GM18909 (cell line): ENCODE results near the gene B4GALNT3.
"Not testable (repeated sequence)": the region's sequence is repeated elsewhere in the genome, so short reads cannot be mapped to it uniquely, and the experiment has no call there.

Experiments used
- ATAC-seq: cut with Tn5 transposase; IDR thresholded peaks from one replicate; pipeline ENCODE4 v1.9.1; 2021; ENCODE audit warnings: mild to moderate bottlenecking; ENCODE audit not compliant: unreplicated experiment, poor library complexity

The B4GALNT3 gene

DNA sequence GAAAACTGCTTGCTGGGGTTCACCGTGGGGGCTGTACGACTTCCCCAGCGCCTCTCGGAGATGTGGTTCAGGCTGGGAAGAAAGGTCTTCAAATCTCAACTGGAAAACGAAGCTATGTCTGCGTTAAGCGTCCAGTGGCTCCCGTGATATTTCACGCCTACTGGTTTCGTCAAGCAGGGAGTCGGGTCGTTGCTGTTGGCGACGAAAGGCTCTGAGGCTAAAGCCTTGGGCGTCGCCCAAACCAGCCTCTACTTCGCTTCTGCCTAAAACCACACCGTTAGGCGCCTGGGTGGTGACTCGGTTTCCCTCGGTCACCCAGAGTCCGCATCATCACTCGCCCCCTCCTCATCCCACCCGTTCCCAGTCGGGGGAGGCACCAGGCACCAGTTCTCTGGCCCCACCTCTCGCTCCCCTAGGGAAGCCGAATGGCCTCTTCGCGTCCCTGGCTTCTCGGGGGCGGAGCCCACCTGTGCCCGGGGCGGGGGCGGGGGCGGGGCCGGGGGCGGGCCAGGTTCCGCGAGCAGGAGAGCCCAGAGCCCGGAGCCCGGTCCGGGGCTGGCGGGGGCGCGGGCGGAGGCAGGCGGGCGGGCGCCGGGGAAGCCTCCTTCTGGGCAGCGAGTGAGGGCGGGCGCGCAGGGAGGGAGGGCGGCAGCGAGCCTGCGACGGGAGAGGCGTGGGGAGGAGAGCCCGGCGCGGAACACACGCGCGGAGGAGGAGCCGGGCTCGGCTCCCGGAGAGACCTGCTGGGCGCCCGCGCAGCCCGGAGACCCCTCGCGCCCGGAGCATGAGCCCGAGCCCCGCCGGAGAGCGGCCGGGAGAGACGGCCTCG lies at the start of gene B4GALNT3:
Gene B4GALNT3, plus strand, starts transcription at position 510 of the 829 bp plus-strand sequence. CDS start 438 bp downstream, outside the sequence.
- ATAC-seq = no peak

DNA sequence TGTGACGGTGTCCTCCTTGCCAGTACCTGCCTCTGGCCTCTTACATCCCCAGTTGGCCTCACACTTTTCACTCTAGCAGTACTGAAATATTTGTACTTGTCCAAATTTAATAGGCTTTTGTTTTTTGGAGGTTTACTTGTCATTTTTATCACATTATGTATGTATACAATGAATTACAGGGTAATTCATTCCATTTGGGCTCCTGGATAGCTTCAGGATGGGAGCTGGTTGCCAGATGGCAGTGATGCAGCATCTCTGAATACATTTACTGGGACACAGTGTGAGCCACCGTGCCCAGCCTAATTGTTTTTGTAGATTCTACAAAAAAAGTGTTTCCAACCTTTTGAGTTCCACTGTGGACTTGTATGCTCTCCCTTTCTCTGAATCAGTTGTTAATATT lies 44.9 kb upstream of the B4GALNT3 start:
- no peak for ATAC-seq

DNA sequence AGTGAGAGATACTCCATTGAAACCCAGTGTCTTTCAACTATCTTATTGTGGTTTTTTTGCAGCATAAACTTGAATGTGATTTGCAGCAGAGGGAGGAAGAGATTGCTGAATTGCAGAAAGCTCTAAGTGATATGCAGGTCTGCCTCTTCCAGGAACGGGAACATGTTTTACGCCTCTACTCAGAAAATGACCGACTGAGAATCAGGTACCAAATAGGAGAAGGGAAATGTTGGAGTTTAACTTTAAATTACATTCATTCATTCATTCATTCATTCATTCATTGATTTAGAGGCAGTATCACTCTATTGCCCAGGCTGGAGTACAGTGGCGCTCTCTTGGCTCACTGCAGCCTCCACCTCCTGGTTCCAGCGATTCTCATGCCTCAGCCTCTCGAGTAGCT lies 41.3 kb upstream of the B4GALNT3 start:
- ATAC-seq = no peak

DNA sequence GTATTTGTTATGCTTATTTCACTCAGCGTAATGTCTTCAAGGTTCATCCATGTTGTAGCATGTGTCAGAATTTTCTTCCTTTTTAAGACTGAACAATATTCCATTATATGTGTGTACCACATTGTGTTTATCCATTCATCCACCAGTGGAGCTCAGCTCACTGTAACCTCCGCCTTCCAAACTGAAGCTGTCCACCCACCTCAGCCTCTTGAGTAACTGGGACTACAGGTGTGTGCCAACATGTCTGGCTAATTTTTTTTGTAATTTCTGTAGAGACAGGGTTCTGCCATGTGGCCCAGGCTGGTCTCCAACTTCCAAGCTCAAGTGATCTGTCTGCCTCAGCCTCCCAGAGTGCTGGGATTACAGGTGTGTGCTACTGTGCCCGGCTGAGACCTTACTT lies 37.2 kb upstream of the B4GALNT3 start:
- no peak for ATAC-seq

DNA sequence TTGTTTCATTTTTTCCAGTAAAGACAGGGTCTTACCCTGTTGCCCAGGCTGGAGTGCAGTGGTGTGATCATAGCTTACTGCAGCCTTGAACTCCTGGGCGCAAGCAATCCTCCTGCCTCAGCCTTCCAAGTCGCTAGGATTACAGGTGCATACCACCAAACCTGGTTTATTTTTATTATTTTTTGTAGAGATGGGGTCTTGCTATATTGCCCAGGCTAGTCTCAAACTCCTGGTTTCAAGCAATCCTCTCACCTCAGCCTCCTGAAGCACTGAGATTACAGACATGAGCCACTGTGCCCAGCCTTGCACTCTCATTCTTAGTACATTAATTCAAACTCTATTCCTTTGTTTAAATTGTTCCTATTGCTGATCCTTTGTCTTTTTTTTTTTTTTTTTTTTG lies 24.0 kb upstream of the B4GALNT3 start:
- not testable (repeated sequence) for ATAC-seq

DNA sequence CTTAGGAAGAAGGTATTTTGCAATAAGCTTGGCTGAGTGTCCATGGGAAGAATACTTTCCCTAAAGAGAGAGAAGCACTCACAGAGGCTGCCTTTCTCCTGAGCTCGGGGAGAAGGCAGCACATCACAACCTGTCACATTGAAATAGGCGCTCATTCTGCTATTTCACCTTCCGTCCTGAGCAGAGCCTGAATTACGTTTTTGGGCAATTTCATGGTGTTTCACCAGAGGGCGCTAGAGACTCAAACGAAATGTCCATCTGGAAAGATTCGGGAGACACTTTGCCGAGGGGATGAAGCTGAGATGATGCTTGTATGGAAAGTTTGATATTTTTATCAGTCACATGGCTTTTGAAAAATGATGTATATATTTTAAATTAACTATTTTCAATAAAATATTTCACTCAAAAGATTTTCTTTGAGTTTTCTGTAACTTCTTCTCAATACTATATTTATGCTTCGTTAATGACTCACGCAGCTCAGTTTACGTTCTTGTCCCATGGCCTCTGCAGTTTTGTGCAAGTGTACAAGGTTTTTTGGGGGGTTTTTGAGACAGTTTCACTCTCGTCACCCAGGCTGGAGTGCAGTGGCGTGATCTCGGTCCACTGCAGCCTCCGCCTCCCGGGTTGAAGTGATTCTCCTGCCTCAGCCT lies 17.4 kb upstream of the B4GALNT3 start:
- no peak for ATAC-seq

DNA sequence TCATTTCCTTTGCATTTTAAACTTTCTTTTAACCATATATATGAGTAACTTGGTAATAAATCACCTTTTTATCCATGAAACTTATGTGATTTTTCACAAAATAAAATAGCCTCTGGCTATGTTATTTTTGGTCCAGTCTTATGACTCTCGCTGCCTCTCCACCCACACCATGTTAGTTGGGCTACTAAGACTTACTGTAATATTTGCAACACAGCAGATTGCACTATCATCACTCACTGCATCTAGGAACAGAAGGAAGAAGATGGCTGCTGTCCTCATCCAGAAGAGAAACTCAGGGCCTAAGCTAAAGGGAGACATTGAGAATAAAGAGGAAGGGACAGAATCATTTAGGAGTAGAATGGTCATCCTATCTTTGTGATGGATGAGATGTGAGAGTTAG lies 12.6 kb upstream of the B4GALNT3 start:
- no peak for ATAC-seq

DNA sequence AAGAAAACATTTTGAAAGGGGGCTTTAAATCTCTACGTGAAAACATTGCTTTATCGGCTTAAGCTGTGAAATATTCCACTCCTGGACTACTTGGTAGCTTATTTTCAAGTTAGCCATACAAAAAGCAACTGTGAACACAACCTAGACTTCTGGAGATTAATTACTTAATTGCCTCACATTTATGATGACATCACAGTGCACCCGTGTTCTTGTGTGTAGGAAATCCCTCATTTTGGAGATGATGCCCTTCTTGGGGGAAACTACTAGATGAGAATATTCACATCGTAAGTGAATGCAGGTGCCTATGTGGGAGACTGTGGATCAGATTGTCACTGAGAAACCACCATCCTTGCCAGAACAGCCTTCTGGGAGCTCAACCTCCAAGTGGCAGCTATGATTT lies 10.5 kb upstream of the B4GALNT3 start:
- no peak for ATAC-seq

DNA sequence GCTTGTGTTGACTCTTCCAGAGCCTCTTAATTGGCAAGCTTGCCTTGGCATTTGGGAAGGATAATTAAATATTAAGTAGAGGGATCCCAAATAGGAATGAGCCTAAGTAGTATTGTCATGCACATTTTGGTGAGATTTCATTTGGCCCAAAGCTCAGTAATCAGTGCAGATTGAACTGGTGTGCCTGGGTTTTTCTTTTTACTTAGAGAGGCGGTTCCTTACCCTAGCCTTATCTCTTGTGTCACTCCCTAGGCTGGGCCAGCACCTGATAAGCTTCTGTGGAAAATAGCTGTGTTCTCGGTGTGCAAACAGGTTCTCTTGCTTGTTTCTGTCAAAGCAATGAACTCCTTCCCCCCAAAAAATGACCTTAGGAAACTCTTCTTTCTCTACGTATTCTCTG lies 9.3 kb upstream of the B4GALNT3 start:
- ATAC-seq = no peak

DNA sequence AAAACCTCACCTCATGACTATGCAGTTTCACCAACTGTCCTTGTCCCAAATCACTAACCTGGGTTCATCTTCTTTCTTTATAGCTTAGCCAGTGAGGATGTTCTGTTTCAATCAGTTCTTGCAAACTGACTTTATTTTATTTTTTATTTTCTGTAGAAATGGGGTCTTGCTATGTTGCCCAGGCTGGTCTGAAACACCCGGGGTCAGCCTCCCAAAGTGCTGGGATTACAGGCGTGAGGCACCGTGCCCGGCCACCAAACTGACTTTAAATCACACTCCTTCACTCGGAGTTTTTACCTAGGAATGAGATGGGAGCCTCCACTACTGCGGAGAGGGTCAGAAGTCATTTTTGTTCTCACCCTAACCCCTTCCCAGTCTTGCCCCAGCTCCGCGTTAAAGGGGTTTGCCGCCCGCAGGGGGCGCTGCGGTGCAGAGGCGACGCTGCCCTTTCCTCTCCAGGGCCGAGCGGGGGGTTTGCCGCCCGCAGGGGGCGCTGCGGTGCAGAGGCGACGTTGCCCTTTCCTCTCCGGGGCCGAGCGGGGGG lies 7.0 kb upstream of the B4GALNT3 start:
- ATAC-seq = no peak

DNA sequence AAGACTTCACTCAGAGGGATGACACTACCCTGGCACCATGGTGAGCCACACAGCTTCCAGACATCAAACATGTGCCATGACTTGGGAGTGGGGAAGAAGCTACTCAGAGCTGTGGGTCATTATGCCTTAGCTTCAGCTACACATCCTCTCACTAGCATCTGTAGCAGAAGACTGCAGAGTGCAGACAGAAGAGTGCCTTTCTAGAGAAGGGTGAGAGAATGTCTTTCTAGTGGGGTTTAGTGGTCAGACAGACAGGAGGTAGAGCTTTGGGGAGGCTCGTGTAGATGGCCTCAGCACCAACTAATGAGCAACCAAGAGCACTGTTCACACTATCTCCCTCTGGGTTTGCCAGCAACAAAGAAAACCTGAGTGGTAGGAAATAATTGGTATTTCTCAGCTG lies 4.9 kb upstream of the B4GALNT3 start:
- ATAC-seq = no peak

DNA sequence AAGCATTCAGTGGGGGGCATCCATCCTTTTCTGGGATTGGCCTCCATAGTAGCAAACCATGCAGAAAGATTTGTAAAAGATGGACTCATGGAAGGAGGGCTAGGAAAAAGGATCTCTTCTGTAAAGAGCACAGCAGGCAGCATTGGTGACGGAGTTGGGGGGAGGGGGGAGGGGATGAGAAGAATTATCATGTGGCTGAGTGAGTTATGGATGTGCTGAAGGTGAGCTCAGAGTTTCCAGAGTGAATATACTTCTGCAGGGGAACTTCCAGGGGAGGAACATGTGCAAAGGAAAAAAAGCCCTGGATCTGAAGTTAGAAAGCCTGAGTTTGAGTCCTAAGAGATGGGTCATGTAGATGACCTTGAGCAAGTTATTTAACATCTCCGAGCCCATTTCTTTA lies 3.9 kb upstream of the B4GALNT3 start:
- no peak for ATAC-seq

DNA sequence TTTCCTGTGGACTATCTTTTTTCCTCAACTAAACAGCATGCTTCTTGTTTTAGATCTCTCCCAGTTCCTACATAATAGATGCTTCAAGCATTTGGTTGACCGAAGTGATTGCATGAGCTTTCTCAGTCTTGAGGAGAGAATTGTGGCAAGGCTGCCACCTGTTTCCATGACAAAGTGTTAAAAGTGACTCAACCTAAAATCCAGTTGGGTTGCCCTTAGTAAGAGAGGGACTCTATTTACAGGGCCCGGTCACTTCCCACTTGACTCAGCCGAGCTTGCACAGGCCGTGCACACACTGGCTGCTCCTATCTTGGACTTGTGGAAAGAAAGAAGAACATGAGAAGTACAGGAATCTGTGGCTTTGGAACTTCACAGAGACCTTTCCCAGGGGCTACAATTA lies 2.1 kb upstream of the B4GALNT3 start:
- ATAC-seq = no peak

DNA sequence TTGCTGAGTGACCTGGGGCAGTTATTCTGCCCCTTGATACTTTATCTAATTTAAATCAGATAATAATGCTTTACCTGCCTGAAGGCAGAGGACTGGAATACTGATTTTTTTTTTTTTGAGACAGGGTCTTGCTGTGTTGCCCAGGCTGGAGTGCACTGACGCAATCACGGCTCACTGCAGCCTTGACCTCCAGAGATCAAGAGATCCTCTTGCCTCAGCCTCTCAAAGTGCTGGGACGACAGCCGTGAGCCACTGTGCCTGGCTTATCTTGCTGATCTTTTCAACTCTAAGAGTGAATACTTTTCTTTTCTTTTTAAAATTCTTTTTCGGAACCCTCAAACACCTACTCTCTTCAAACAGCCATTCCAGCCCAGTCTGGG lies 699 bp upstream of the B4GALNT3 start:
- no peak for ATAC-seq

DNA sequence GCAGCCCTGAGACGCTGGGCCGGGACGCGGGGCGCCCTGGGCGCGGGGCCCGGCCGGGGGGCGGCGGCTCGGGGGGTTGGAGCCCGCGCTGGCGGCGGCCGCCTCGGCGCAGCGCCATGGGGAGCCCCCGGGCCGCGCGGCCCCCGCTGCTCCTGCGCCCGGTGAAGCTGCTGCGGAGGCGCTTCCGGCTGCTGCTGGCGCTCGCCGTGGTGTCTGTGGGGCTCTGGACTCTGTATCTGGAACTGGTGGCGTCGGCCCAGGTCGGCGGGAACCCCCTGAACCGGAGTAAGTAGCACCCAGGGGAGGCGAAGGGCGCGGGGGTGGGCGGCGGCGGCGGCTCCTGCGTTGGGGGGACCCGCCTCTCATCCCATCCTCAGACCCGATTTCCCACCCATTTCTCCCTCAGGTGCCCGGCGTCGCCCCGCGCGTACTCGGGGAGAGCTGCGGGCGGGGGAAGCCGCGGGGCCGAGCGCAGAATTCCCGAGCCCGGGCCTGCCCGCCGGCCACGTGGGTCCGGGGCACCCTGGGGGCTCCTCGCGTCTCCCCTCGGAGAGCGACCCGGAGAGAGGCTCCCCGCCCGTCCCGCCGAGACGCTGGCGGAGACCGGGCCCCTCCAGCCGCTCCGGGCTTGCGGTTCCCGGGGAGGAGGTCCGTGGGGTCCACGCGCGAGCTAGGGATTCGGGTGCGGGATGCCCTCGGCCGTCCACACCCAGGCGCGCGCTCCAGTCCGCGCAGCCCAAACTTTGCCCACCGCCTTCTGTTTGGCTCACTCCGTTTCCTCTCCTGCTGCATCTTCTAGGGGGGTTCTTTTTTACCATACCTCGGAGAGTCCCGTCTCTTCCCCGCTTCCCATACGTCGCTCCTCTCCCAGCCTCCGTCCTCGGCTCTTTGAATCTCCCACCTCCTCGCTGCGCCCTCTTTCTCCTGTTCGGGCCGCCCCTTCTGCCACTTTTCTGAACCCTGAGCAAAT lies 807 bp downstream of the B4GALNT3 start:
- no peak for ATAC-seq

DNA sequence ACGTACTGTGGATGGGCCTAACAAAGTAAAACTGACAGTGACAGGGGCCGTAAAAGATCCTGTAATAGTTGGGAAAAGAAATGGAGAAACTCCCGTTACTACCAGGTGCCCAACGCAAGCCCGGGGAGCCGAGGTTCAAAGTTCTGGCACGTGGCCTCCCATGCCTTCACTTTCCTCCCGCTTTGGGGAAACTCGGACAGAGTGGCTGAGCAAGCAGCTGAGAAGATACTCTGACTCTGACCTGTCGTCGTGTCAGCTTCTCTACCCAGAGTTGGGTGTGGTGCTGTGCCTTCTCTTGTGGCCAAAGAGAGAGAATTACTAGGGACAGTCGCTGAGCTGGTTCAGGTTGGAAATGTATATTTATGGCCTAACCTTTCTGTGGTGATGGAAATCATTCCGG lies 1.7 kb downstream of the B4GALNT3 start:
- no peak for ATAC-seq

DNA sequence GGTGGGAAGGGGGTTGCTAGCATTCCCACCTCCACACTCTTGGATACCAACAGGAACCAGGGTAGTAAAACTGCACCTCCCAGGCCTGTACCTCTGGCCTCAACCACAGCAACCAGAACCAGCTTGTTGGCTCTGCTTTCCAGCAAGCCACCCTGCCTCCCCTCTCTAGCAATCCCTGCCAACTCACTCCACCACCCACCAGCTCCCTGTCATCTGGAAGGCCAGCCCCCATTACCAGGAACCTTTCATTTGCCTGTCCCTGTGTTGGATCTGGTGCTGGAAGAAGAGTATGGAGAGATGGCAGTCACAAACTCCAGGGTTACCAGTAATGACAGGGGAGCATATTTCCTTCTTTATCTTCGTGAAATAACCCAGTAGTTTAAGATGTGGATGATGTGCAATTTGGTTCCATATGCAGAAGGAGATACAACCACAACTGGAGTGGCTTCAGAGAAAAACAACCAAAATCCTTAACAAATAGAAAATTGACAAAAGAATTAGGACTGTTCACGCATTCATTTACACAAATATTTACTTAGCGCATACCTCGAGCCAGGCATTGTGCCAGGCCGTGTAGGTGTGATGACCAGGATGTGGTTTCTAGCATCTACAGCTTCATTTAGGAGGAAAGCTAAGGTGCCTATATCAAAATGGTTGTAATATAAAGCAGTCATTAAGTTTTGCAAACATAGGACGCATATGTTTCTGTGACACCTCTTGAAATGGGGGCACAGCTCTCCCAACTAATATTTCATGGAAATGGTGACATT lies 3.4 kb downstream of the B4GALNT3 start:
- ATAC-seq = no peak

DNA sequence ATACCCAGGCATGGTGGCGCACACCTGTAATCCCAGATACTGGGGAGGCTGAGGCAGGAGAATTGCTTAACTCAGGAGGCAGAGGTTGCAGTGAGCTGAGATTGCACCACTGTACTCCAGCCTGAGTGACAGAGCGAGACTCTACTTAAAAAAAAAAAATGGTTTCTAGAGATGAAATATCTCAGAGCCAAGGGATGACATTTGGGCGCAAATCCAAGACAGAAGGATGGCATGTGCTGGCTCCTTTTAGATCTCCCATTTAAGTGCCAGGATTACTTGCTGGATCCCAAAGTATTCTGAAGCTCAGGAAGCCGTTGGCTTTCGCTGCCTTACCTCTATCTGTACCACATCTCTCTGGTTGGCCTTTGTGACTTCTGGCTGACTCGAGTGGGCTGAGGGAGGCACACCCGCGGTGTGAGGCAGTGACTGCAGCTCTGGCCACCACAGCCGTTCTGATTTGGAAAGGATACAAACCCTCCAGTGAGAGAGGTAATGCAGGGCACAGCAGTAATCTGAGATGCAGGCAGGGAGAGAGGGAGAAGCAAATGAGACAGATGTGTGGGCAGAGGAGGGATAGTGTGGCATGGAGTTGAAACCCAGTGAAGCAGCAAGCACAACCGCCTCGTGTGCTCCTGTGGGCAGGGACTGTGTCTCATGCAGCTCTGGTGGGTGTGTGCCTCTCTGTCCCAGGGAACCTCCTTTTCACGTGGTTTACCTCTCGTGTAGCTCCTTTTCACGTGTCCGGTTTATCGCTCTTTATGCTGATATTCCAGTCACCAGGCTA lies 4.9 kb downstream of the B4GALNT3 start:
- ATAC-seq = no peak

DNA sequence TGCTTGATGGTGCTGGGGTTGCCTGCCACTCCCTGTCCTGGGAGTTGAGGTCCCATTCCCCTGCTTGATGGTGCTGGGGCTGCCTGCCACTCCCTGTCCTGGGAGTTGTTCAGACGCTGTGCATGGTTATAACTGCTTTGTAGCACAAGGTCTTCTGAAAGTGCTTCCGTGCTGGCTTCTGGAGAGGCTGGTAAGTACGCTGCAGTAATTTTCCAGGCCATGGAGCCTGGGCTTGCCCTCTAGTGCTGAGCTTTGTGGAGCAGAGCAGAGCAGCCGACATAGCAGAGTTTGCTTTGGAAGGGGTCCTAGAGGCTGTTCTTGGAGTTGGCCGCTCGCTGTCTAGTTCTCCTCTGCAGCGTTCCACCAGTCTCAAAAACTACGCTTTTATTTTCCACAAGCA lies 6.3 kb downstream of the B4GALNT3 start:
- no peak for ATAC-seq
